Measurements from ENCODE around the gene ANKFN1.

The ANKFN1 gene

DNA sequence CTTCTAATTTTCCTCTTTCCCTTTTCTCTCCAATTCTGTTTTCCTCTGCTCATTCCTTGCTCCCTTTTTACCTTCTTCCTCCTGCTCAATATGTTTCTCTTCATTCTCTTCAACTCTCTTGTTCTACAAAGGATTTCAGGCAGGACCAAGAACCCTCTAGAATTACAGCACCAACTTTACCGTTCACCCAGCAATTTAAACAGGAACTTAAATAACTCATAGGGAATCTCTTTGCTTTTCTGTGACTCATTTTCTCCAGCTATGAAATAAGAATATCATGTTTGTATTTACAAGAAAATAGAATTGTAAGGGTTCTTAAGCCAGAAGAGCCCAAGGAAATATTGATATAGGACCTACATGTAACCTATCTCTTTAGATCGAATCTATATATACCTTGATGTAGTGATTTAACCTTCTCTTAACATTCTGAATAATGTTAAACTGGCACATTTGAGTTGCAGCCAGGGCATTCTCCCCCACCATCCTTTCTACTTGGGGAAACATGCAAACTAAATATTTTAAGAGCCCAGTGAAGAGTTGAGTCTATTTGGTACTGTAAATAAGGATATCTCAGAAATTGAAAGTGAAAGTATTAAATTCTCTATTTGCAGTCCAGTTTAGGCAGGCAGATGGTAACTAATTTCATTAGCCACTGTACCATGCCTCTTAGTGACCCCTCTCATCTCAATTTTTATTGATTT, 137.0 kb downstream of the ANKFN1 start:
- DNase-seq (ENCODE audit: low read depth in 2 of 2): no peak

DNA sequence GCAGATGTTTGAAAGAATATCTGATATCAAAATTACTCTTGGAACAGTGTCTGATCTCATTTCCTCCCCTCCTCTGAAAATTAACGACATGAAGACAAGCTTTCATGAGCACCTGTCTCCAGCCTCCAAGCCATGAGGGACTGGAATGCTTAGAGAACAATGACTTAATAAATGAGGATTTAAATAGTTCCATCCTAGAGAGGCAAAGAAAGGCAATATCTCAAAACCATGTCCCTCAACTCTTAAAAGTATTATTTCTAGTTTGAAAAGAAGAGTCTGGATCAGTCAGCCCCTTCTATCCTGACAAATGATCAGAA, 137.5 kb downstream of the ANKFN1 start:
- DNase-seq (ENCODE audit: low read depth in 2 of 2): no peak

DNA sequence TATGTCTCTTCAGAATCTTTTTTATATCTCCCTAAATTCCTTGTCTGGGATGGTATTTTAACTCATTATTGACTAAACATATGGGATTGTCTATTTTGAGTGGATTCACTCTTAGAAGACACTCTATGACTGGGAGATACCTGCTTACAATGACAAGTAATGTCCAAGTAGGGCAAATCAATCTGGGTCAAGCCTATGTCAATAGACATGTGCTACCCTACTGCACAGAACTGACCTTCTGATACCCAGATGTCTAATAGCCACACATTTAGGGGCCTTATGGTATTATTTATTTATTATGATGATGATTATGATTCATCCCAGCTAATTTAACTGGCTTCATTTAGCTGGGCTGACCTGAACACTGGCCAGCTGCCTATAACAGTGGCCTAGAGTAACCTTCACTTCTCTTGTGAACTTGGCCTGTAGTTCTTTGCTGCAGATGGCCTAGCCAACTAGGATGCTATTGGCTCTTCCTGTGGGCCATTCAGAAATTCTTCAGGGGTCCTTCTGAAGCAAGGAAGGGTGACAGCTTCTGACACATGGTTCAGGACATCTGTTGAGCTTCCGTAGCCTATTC, 138.0 kb downstream of the ANKFN1 start:
- no peak for DNase-seq (ENCODE audit: low read depth in 2 of 2)

DNA sequence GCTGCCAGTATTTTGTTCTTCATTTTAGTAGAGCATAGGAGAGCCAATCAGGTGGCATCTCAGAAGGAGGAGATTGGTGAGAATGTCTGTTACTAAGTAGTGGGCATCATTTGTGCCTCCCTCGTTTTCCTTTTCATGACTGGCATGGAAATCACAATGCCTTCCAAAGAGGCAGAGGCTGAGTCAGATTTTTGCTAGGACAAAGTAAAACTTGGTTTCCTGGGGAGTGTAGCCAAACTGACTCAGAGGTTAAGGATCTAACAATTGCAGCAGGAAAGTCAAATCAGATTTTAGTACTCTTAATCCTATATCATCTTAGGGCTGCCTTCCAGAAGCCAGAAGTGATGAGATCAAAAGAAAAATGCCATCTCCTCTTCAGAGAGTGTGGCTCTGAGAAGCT, 138.7 kb downstream of the ANKFN1 start:
- no peak for DNase-seq (ENCODE audit: low read depth in 2 of 2)

DNA sequence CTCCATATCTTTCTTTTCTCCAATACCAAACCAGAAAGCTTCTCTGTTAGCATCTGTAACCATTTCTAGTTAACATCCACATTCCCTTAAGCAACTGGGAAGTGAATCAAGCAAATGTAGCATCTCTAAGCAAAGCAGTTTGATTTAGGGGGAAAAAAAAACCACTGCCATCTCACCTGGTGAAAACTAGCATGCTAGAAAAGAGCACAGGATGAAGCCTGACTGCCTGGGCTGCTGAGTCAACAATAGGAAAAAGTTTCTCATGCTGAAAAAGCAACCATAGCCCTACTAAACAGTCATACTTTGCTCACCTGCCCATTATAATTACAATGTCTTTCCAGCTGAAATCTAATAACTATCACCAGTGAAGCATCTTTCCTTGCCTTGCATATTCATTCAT, 139.3 kb downstream of the ANKFN1 start:
- no peak for DNase-seq (ENCODE audit: low read depth in 2 of 2)

DNA sequence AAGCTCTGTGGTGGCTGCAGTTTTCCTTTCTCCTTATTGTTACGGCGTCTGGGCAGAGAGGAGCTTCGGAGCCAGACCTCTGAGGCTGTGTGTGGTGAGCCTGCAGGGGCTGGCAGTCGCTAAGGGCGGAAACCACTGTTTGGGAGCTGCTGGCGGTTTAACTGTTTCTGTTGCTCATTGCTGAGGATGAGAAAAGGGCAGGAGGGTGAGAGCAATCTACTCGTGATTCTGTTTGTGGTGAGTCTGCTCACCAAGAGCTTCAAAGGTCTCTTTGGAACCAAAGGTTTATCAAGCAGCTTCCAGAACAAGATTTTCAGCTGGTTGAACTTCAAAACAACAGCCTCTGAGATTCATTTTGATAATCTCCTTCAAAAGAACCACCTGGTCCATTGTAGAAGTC, 143.9 kb downstream of the ANKFN1 start:
- DNase-seq (ENCODE audit: low read depth in 2 of 2): no peak

DNA sequence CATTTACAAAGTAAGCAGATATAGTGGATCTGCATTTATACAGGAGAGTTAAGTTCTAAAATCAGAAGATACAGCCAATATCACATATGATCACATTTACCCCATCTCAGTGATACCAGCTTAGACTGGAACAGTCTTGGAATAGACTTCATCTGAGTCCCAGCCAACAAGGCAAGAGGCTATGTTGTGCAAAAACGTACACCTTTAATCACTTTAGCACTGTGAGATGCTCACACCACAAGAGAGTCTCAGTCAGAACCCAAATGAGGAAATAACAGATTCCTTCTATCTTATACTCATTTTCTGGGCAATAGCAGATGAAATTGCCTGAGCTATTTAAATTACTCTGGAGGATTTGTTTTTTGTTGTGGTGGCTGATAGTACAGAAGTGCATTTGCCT, 145.6 kb downstream of the ANKFN1 start:
- DNase-seq (ENCODE audit: low read depth in 2 of 2): no peak

DNA sequence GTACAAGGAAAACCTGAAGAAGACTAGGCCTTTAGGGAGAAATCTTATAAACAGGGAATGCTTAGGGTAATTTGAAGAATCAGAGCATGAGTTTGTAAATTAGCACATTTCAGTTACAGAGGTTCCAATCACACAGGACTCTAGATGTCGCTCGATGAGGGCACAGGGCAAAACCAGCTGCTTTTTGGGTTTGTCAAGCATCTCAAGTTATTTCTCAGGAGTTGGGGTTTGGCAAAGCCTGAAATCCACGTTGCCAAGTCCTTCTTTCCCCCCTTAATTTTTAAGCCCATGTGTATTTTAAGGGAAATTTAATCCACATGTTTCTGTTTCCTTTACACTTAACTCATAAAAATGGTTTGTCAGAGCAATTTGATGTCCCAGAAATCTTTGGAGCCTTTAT, 146.9 kb downstream of the ANKFN1 start:
- no peak for DNase-seq (ENCODE audit: low read depth in 2 of 2)

DNA sequence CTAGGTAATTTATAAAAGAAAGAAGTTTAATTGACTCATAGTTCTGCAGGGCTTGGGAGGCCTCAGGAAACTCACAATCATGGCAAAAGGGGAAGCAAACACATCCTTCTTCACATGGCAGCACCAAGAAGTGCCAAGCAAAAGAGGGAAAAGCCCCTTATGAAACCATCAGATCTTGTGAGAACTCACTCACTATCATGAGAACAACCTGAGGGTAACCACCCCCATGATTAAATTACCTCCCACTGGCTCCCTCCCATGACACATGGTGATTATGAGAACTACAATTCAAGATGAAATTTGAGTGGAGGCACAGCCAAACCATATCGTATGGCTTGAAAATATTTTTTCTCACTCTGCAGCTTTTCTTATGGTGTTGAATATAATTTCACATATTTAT, 151.7 kb downstream of the ANKFN1 start:
- no peak for DNase-seq (ENCODE audit: low read depth in 2 of 2)

DNA sequence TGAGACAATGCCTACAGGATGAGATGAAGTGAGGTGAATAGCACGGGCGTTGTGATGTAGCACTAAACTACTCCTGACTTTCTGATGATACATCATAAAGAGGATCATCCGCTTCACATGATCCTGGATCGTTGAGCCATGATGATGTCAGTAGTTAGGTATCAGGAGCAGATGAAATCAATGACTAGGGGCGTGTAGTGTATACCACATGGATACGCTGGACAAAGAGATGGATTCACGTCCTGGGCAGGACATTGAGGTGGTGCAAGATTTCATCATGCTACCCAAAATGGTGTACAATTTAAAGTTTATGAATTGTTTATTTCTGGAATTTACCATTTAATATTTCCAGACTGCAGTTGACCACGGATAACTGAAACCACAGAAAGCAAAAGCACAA, 156.6 kb downstream of the ANKFN1 start:
- no peak for DNase-seq (ENCODE audit: low read depth in 2 of 2)

DNA sequence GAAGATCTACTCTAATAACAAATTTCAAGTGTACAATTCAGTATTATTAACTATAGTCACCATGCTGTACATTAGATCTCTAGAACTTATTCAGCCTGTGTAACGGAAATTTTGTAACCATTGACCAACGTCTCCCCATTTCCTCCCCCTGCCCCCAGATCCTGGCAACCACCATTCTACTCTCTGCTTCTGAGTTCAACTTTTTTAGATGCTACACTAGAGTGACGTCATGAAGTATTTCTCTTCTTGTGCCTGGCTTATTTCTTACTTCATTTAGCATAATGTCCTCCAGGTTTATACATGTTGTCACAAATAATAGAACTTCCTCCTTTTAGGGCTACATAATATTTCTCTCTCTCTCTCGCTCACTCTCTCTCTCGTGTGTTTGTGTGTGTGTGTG, 157.5 kb downstream of the ANKFN1 start:
- no peak for DNase-seq (ENCODE audit: low read depth in 2 of 2)

DNA sequence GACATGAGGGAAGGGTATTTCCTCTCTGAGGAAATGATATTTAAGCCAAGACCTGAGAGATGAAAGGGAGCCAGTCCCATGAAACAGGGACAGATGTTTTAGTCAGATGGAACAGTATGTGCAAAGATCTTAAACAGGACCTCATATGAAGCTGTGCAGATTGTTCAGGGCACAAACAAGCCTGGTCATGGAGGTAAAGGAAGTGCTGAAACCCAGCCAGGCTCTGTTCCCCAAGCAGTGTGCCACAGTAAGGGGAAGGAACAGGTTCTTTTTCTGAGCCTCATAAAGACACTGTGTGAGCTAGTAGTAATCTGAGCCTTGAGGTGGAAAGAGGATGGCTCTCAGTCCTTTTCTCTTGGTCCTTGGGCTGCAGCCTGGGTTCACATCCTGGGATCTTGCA, 159.9 kb downstream of the ANKFN1 start:
- no peak for DNase-seq (ENCODE audit: low read depth in 2 of 2)

DNA sequence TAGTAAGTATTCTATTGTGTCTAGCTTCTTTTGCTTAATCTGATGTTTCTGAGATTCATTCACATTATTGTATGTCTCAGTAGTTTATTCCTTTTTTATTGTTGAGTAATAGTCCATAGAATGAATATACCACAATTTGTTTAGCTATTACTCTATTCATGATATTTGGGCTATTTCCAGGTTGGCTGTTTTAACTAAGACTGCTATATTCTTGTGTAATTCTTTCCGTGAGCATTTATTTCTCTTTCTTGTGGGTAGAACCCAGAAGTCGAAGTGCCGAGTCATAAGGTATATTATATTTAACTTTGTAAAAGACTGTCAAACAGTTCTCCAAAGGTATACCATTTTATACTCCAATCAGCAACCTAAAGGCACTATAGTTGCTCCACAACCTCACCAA, 160.8 kb downstream of the ANKFN1 start:
- DNase-seq (ENCODE audit: low read depth in 2 of 2): no peak

DNA sequence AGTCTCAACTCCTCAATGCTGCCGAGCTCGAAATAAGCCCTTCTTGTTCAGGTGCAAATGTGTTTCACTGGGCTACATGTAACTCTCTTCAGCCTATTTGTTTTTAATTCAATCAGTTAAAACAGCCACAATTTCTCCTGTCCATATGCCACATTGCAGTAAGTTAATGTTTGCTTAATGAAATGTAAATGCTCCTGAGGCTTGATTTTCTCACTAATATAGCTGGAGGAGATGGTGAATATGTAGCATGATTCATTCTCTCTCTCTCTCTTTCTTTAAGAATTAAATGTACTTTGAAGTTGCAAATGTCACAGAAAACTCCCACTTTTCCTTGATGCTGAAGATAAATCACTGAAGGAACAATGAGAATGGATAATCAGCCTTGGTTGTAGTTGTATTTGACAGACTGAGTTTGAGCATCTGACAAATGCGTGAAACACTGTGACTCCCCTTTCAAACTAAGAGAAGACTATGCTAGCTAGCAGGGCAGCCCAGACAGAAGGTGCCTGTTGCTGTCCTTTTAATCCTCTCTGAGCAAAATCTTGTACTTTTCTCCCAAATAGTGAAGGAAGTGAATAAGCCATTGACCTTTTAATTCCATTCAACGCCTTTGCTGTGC, 161.8 kb downstream of the ANKFN1 start:
- DNase-seq (ENCODE audit: low read depth in 2 of 2): no peak

DNA sequence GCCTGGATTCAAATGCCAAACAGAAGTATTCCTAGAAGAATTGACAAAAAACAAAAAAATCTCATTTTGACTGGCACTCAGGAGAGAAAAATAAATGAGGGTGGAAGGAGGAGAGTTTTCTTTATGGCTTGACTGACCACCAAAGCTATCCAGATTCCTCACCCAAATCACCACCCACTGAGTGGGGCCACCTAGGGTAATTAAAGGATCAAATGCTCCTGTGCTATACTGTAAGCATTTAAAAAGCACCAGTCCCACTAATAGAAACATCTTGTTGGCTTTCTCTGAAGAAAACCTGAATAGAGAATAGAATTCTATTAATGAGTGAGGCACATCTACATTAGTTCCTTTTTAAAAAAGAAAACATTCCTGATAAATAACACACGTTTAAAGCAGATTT, 163.3 kb downstream of the ANKFN1 start:
- DNase-seq (ENCODE audit: low read depth in 2 of 2): no peak

DNA sequence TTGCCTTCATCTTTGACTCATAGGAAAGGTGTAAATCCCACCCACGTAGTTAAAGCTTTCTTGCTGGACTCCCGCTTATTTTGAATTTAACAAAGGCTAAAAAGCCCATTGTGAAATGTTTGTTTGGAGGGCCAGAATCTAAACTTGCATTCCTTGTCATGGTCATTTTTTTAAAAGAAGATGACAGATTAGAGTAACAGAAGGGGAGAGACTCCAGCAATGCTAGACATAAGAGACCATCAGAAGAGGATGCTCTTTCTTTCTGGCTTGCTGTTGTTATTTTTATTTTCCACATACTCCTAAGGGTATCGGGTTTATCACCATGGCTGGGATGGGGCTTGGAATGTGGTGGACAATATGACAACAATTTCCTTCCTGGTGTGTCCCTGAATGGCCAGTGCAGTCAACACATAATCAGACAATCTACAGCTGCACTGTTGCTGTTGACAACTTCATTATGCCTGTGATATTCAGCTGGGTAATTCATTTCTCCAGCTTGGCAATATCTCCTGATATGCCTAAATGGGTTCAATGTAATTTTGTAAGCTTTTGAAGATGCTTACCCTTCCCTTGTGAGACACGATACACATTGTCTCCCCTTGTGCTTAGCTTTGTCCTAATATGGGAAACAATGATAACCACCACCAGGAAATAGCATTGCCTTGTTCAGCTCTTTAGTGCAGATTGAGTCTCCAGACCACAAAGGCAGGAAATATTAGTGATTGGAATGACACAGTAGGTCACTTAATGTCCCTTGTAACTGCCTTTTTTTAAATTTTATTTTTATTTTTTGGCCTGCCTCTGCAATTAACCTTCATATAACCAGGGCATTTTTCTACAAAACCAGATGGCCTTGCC, 164.3 kb downstream of the ANKFN1 start:
- DNase-seq (ENCODE audit: low read depth in 2 of 2): no peak

DNA sequence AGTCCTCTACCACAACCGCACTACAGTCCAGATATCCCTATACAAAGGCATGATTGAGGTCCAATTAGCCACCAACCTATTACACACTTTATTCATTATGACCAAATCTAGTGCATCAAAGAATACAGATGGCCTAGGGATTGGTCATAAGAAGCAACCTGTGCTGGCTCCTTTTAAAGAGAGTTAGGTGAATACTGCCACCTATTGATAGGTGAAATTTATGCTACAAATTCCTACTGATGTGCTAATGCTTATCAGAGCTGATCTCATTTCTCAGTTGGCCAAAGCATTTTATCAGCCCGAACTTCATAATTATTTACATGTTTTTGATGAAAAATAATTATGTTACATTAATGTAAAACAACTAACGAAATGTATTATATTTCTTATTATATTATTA, 166.3 kb downstream of the ANKFN1 start:
- DNase-seq (ENCODE audit: low read depth in 2 of 2): no peak

DNA sequence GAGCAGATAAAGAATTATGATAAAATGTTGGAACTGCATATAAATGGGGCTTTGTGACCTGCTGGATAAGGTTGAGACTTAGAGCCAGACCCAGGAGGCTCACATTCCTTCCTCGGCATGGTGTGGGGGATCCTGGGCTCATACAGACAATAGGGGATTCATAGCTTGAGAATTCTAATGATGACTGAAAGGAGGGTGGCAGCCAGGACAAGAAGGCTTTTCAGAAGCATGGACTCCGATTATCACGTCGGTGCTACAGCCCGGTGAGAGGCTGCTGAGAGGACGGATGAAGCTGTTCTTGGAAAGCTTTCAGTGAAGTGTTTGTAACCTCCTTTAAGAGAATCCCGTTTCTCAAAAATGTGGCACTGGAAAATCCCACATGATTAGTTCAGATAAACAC, 167.2 kb downstream of the ANKFN1 start:
- DNase-seq (ENCODE audit: low read depth in 2 of 2): no peak

DNA sequence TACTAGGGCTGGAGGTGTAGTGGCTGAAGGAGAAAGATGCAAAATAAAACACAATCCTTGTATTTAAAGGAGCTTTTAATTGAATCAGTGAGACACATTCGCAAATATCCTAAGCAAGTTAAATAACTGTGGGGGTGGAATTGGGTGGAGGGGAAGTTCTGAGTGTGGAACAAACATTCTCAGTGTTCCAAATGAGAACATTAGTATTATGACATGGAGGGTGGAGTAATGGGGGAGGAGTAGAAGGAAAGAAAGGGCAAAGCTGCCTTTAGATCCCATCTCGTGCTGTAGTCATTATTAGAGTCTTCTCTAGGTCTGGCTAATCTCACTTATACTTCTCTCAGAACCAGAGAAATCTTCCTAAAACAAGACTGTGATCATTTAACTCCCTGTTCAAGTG, 169.7 kb downstream of the ANKFN1 start:
- no peak for DNase-seq (ENCODE audit: low read depth in 2 of 2)

DNA sequence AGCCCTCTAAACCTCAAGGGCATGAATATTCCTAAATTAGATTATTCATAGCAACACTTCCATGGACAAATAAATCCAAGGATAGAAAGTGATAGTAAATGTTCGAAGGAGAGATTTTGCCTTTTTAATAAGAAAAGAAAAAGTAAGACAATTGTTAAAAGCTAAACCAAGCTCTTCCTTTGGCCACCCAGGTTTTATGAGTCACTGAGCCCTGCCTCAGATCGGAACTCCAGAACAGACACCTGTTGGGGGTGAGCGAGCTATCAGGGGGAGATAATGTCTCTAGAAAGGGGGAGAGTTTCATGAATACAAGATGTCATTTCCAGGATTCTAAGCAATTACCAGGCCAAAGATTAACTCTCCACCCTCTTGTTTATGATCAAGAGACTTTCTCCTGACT, 171.4 kb downstream of the ANKFN1 start:
- no peak for DNase-seq (ENCODE audit: low read depth in 2 of 2)

DNA sequence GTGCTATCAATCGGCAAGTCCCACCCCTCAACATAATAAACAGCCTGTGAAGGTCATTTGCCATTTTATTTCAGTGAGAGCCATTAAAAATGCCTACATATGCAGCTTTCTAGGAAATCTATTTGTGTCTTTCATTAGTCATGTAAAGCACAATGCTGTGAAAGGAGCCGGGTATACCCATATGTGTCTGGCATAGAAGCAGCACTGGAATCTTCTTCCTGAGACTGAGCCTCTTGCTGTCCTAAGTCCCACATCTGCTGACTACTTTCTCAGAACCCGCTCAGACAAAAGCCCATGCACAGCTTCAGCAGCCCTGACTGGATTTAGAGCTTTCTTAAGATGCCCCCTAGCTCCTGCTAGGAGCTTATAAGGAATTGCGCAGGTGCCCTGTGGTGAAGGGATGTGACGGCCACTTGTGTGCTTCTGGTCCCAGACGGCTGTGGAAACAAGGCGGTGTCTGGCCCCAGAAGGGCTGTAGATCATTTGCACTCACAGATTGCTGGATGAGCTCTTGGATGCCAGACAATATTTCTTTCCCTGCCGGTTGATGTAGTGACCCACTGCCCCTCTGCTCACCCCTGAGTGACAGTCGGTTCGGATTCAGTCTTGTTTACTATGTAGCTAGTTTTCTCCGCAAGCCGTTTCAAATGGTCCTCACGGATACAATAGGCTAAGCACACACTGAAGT, 172.2 kb downstream of the ANKFN1 start:
- no peak for DNase-seq (ENCODE audit: low read depth in 2 of 2)

DNA sequence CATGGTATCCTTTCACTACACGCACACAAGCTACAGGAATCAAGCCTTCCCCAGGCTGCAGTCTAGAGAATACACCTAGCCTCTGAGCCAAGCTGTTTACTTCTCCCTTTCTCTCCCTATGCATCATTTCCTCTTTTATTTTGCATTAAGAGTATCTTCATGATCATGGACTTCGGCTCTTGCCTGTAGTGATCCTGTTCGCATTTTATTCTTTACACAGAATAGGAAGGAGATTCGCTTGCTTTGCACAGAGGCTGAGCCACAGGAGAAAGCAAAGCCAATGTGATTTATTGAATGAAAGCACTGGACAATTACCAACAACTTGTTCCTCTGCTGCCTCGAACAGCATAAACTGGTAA, 172.7 kb downstream of the ANKFN1 start:
- DNase-seq (ENCODE audit: low read depth in 2 of 2): no peak

Data from stimulated activated CD8-positive, alpha-beta memory T cell treated with anti-CD3 and anti-CD28 coated beads, Interleukin-7, amount 100 ng/mL, for 4 hours (primary cell).